ENCODE results near the gene HBQ1. TPM values are rescaled to one million over a fixed set of nuclear protein-coding genes. Genes with fewer than 3 reads are reported as not detected.

Gene HBQ1
- total RNA-seq, 1 experiment from 2014 or later = not detected

GRCh38 chr16:179211-180092, 807 bp upstream of the HBQ1 start:
- ATAC-seq (no peak), DNase-seq (ENCODE audit: low read depth, low spot score) (no peak)
- H4K20me1 ChIP-seq (ENCODE audit: insufficient read depth) = no peaks in the 10 kb centered on the region
- no peak overlapping the region for H3K9ac ChIP-seq (ENCODE audit: low read length)
- no peaks in the 10 kb centered on the region for H3K9me2 ChIP-seq (ENCODE audit: insufficient read depth)
- H3K4me1 ChIP-seq (ENCODE audit: control insufficient read depth in 1 of 2, insufficient read depth in 2 of 2, low read length in 2 of 2) = peaks cover 0 to 5% of the 10 kb centered on the region in 2 experiments; a peak in 1 of 4 replicates
- H3K36me3 ChIP-seq (ENCODE audit: control insufficient read depth in 1 of 2, insufficient read depth in 2 of 2, low read length in 2 of 2) = no peaks in the 10 kb centered on the region
- H3K4me2 ChIP-seq (ENCODE audit: low read length) = no peak overlapping the region
- no peaks in the 10 kb centered on the region for H3K79me2 ChIP-seq (ENCODE audit: insufficient read depth, low read length)
- ChIA-PET RAD21 (ENCODE audit: low non-redundant PET in 1 of 2, low total read pairs in 2 of 2, uncharacterized antibody in 2 of 2, unreplicated experiment in 2 of 2) (no interaction called here), POLR2A (no interaction called here), CTCF (no interaction called here)
- intact Hi-C loops (cut with micrococcal nuclease) = no loop called here
- no peaks in the 10 kb centered on the region for H3K27me3 ChIP-seq (ENCODE audit: insufficient read depth, low read length)
- no peaks in the 10 kb centered on the region for H3K9me3 ChIP-seq (ENCODE audit: control insufficient read depth in 1 of 2, insufficient read depth in 1 of 2, low read depth in 1 of 2, low read length in 2 of 2)
- no TSS peak for BruUV-seq (replicated peaks)
- H3K4me3 ChIP-seq (replicated peaks in 1 of 2; ENCODE audit: low read depth in 1 of 2, low read length in 2 of 2) = no peak overlapping the region
- TF ChIP-seq RAD21 (IDR thresholded peaks at IDR 0.05; ENCODE audit: low read depth) (no peak), CTCF (IDR thresholded peaks at IDR 0.05 in 2 of 3, conservative IDR thresholded peaks at IDR 0.05 in 1 of 3; ENCODE audit: borderline replicate concordance in 1 of 3, insufficient read depth in 1 of 3, low read depth in 2 of 3, low read length in 2 of 3) (no peak), EZH2phosphoT487 (IDR thresholded peaks at IDR 0.05; ENCODE audit: borderline replicate concordance) (no peak), YY1 (IDR thresholded peaks at IDR 0.05; ENCODE audit: extremely low read depth, insufficient replicate concordance, low read depth, low read length) (no peak), CEBPB (IDR thresholded peaks at IDR 0.05; ENCODE audit: low read depth) (no peak), SRF (IDR thresholded peaks at IDR 0.05; ENCODE audit: low read depth) (no peak)
- no peak overlapping the region for H3K27ac ChIP-seq (ENCODE audit: low read depth, low read length)
- no peak overlapping the region for H2AFZ ChIP-seq (ENCODE audit: low read depth, low read length, poor library complexity, severe bottlenecking)

Data from HCT116 (cell line).